HepG2 (cell line): ENCODE results near the gene LRRC45. TPM values are rescaled to one million over a fixed set of nuclear protein-coding genes. Genes with fewer than 3 reads are reported as not detected.
A peak's percentile ranks its signal among the peaks of the same experiment; 100 is the strongest.

Source experiments
- ERF ChIP-seq: IDR thresholded peaks from 2 replicates; pipeline ENCODE4 v1.6.1; 2018; ENCODE audit warnings: missing biosample characterization, missing genetic modification reagents
- HNF4G ChIP-seq, 2 experiments: sonication (generic) in 1 of 2; formaldehyde crosslinking in 1 of 2; IDR thresholded peaks; 2 replicates each; pipeline versions ENCODE4 v1.4.0 to v1.6.1; 2011 to 2020; ENCODE audit warnings: borderline replicate concordance in 2 of 2, low read depth in 2 of 2, mild to moderate bottlenecking in 2 of 2, low read length in 1 of 2, missing genetic modification reagents in 1 of 2, moderate library complexity in 1 of 2
- HOXA7 ChIP-seq: sonication (generic); formaldehyde crosslinking; IDR thresholded peaks from 2 replicates; pipeline ENCODE4 v1.8.1; 2022; ENCODE audit warnings: mild to moderate bottlenecking, missing genetic modification reagents, moderate library complexity
- HOXD1 ChIP-seq: sonication (generic); formaldehyde crosslinking; IDR thresholded peaks from 2 replicates; pipeline ENCODE4 v1.5.0; 2020; ENCODE audit warnings: missing genetic modification reagents
- MBNL3 ChIP-seq: fragments of 250-450 bp; sonication (Bioruptor Pico); conservative IDR thresholded peaks from 2 replicates; pipeline ENCODE4 v1.8.0; 2022; ENCODE audit warnings: mild to moderate bottlenecking, inconsistent platforms
- MXD3 ChIP-seq: IDR thresholded peaks from 2 replicates; pipeline ENCODE4 v1.6.1; 2016; ENCODE audit warnings: mild to moderate bottlenecking, missing biosample characterization, missing genetic modification reagents
- PRDM4 ChIP-seq: sonication (generic); formaldehyde crosslinking; IDR thresholded peaks from 2 replicates; pipeline ENCODE4 v1.9.0; 2021; ENCODE audit warnings: missing genetic modification reagents, borderline replicate concordance
- STAG1 ChIP-seq: sonication (generic); formaldehyde crosslinking; IDR thresholded peaks from 2 replicates; pipeline ENCODE4 v1.4.0; 2020; ENCODE audit warnings: missing genetic modification reagents
- TBX3 ChIP-seq: fragments of 450-650 bp; IDR thresholded peaks from 2 replicates; pipeline ENCODE4 v1.6.1; 2017; ENCODE audit warnings: antibody characterized with exemption, mild to moderate bottlenecking, inconsistent platforms, borderline replicate concordance
- TCF7 ChIP-seq: sonication (generic); IDR thresholded peaks from 2 replicates; pipeline ENCODE4 v1.6.1; 2016; ENCODE audit warnings: antibody characterized with exemption, low read depth
- TFDP1 ChIP-seq: IDR thresholded peaks from 2 replicates; pipeline ENCODE4 v1.6.1; 2016; ENCODE audit warnings: missing compliant biosample characterization, missing genetic modification reagents, borderline replicate concordance
- TGIF2 ChIP-seq: IDR thresholded peaks from 2 replicates; pipeline ENCODE4 v1.6.1; 2016; ENCODE audit warnings: control low read depth, missing compliant biosample characterization
- ZFAT ChIP-seq: sonication (generic); formaldehyde crosslinking; conservative IDR thresholded peaks from 2 replicates; pipeline ENCODE4 v1.8.1; 2023; ENCODE audit warnings: missing genetic modification reagents, inconsistent platforms
- ZNF10 ChIP-seq: sonication (generic); formaldehyde crosslinking; IDR thresholded peaks from 2 replicates; pipeline ENCODE4 v1.4.0; 2020; ENCODE audit warnings: mild to moderate bottlenecking, low read depth, missing genetic modification reagents, borderline replicate concordance
- ZNF337 ChIP-seq: sonication (generic); formaldehyde crosslinking; IDR thresholded peaks from 2 replicates; pipeline ENCODE4 v1.5.1; 2020; ENCODE audit warnings: missing genetic modification reagents, low read depth, mild to moderate bottlenecking, borderline replicate concordance
- ZNF441 ChIP-seq: sonication (generic); formaldehyde crosslinking; IDR thresholded peaks from 2 replicates; pipeline ENCODE4 v1.7.0; 2021; ENCODE audit warnings: missing genetic modification reagents, borderline replicate concordance
- polyA plus RNA-seq, 8 experiments: library from polyadenylated mRNA; depleted of rRNA in 3 of 8; stranded (reverse) in 7 of 8; unstranded in 1 of 8; fragments of >200 nt; fragmentation: Illumina TruSeq in 4 of 8; extraction: Trizol in 4 of 8; gene quantifications; 2 replicates each; pipeline versions ENCODE4 v1.2.1 to v1.2.3, GENCODE V29; 2011 to 2016; ENCODE audit warnings: low read depth in 4 of 8, missing spikeins in 1 of 8, mixed read lengths in 1 of 8; ENCODE audit not compliant: insufficient read depth in 1 of 8
- total RNA-seq, 5 experiments: library from RNA; depleted of rRNA; stranded (reverse); fragments of >200 nt; fragmentation: Illumina TruSeq; extraction: Trizol; gene quantifications; 2 replicates each; pipeline ENCODE4 v1.2.3, GENCODE V29; 2016; ENCODE audit warnings: low read depth in 1 of 5
- TF ChIP-seq, protein P1 (sequence below): sonication (generic); formaldehyde crosslinking; IDR thresholded peaks from 2 replicates; pipeline ENCODE4 v1.5.0; 2020; ENCODE audit warnings: mild to moderate bottlenecking, missing genetic modification reagents
- TF ChIP-seq, protein P2 (sequence below): sonication (generic); formaldehyde crosslinking; IDR thresholded peaks from 2 replicates; pipeline ENCODE4 v1.5.0; 2020; ENCODE audit warnings: mild to moderate bottlenecking, low read depth, missing genetic modification reagents, borderline replicate concordance
- TF ChIP-seq, protein P3 (sequence below): sonication (generic); formaldehyde crosslinking; conservative IDR thresholded peaks from 2 replicates; pipeline ENCODE4 v1.8.0; 2022; ENCODE audit warnings: mild to moderate bottlenecking, moderate library complexity, missing genetic modification reagents

LRRC45 gene
- total and polyA plus RNA-seq, 2 of the 13 experiments (the other 11 are each of a cell fraction or from before 2014, with no cell fraction given): 11.6 to 48.1 TPM

DNA sequence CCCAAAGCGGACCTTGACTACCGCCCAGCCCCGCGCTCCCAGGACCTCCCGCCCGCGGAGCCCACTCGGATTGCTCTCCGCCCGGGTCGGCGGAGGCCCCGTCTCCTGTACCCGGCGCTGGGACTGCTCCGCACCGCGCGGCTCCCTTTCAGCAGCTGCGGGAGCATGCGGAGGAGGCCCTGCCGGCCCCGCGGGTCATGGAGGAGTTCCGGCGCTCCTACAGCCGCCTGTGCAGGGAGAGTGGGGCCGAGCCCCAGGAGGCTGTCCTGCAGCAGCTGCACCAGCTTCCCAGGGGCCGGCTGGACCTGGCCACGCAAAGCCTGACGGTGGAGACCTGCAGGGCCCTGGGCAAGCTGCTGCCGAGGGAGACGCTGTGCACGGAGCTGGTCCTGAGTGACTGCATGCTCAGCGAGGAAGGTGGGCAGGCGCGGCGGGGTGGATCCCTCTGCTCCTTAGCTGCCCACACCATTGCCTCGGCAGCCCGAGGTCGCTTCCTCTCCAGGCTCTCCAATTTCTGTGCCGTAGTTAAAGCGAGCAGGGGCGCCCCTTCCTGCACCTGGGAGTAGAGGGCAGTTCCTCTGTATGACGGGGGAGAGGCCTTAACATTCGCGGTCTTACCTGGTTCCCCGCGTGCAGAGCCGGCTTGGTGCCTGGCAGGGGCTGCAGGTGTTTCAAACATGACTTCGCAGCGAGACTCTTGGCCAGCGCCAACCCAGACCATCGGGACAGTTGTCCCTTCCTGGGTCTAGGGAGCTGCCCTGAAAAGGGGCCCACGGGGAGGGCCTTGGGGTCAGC lies 539 bp downstream of the LRRC45 start (continued):
- no peak for TF ChIP-seq TCF7
- no peak for TF ChIP-seq TBX3
- no peak for TF ChIP-seq ZNF10 (CRISPR knock-in tag)
- no peak for TF ChIP-seq ZFAT
- TF ChIP-seq, protein P1, sequence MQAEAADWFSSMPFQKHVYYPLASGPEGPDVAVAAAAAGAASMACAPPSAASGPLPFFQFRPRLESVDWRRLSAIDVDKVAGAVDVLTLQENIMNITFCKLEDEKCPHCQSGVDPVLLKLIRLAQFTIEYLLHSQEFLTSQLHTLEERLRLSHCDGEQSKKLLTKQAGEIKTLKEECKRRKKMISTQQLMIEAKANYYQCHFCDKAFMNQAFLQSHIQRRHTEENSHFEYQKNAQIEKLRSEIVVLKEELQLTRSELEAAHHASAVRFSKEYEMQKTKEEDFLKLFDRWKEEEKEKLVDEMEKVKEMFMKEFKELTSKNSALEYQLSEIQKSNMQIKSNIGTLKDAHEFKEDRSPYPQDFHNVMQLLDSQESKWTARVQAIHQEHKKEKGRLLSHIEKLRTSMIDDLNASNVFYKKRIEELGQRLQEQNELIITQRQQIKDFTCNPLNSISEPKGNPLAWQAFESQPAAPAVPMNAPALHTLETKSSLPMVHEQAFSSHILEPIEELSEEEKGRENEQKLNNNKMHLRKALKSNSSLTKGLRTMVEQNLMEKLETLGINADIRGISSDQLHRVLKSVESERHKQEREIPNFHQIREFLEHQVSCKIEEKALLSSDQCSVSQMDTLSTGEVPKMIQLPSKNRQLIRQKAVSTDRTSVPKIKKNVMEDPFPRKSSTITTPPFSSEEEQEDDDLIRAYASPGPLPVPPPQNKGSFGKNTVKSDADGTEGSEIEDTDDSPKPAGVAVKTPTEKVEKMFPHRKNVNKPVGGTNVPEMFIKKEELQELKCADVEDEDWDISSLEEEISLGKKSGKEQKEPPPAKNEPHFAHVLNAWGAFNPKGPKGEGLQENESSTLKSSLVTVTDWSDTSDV (CRISPR knock-in tag): peak; percentile 78; the same call in 1 of the 2 replicates
- TF ChIP-seq ZNF337 (CRISPR knock-in tag): no peak
- TF ChIP-seq ZNF441 (CRISPR knock-in tag): no peak
- TF ChIP-seq HOXA7 (CRISPR knock-in tag): no peak
- TF ChIP-seq HNF4G (IDR thresholded peaks at IDR 0.05; ENCODE audit: borderline replicate concordance, low read depth, low read length): no peak
- TF ChIP-seq HNF4G (CRISPR knock-in tag; IDR thresholded peaks at IDR 0.05; ENCODE audit: borderline replicate concordance, low read depth): no peak
- TF ChIP-seq, protein P2, sequence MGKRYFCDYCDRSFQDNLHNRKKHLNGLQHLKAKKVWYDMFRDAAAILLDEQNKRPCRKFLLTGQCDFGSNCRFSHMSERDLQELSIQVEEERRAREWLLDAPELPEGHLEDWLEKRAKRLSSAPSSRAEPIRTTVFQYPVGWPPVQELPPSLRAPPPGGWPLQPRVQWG: no peak
- peak; percentile 74; the same call in 1 of the 2 replicates for TF ChIP-seq TGIF2 (CRISPR knock-in tag)
- no peak for TF ChIP-seq STAG1 (CRISPR knock-in tag)
- peak; percentile 56 for TF ChIP-seq MXD3 (CRISPR knock-in tag)
- TF ChIP-seq HOXD1 (CRISPR knock-in tag): peak; percentile 42; the same call in 1 of the 2 replicates
- TF ChIP-seq ERF (CRISPR knock-in tag): no peak; the same call in 1 of the 2 replicates
- no peak for TF ChIP-seq TFDP1 (CRISPR knock-in tag)
- TF ChIP-seq, protein P3, sequence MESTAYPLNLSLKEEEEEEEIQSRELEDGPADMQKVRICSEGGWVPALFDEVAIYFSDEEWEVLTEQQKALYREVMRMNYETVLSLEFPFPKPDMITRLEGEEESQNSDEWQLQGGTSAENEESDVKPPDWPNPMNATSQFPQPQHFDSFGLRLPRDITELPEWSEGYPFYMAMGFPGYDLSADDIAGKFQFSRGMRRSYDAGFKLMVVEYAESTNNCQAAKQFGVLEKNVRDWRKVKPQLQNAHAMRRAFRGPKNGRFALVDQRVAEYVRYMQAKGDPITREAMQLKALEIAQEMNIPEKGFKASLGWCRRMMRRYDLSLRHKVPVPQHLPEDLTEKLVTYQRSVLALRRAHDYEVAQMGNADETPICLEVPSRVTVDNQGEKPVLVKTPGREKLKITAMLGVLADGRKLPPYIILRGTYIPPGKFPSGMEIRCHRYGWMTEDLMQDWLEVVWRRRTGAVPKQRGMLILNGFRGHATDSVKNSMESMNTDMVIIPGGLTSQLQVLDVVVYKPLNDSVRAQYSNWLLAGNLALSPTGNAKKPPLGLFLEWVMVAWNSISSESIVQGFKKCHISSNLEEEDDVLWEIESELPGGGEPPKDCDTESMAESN: no peak
- no peak for TF ChIP-seq MBNL3 (CRISPR knock-in tag)
- no peak for TF ChIP-seq PRDM4 (CRISPR knock-in tag)
